ENCODE results near the gene N4BP3.
"Not testable (repeated sequence)": the region's sequence is repeated elsewhere in the genome, so short reads cannot be mapped to it uniquely, and the experiment has no call there.

Gene N4BP3

DNA sequence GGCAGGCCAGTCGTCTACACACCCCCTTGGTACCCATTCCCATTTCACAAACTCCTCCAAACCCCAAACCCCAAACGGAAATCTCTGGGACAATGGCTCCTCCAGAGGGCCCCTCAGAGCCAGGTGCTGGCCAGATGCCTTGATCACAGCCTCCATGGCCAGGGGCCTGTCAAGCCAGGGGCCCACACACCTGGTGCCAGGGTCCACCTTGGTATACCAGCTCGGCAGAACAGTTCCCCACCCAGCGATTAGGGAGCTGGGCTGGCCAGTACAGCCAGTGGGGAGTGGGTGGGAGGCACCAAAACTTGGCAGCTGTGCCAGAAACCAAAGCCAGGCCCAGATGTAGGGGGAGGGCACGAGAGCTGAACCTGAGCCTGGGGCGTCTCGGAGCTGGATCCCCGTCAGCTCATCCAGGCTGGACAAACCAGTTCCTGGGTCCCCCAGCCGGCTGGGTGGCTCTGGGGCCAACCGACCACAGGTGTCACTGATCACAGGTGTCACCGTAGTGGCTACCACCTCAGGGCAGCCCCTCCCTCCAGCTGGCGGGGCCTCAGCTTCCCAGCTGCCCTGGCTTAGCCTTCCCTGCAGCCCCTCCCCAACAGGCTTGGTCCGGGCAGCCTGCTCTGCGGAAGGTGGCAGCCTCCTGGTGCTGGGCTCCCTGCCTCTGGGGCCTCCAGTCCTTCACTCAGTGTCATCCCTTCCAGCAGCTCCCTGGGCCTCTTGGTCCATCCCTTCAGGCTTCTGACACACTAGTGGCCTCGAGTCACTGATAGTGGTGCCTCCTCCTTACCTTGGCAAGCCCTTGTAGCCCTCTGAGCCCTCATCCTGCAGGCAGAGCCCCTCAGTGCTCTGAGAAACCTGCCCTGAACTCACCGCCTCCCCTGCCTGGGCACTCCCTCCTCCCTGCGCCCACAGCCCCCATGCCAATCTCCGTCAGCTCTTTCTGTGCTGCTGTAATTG lies 10.9 kb downstream of the N4BP3 start:
- Mint-ChIP-seq H3K4me3 (no peak overlapping the region), H3K36me3 (peaks cover 74% of the 10 kb centered on the region), H3K4me1 (peaks cover 16% of the 10 kb centered on the region), H3K9me3 (no peaks in the 10 kb centered on the region), H3K27ac (peak overlapping the region; percentile 84)
- ATAC-seq (no peak), DNase-seq (ENCODE audit: low spot score in 2 of 2) (no peak)

DNA sequence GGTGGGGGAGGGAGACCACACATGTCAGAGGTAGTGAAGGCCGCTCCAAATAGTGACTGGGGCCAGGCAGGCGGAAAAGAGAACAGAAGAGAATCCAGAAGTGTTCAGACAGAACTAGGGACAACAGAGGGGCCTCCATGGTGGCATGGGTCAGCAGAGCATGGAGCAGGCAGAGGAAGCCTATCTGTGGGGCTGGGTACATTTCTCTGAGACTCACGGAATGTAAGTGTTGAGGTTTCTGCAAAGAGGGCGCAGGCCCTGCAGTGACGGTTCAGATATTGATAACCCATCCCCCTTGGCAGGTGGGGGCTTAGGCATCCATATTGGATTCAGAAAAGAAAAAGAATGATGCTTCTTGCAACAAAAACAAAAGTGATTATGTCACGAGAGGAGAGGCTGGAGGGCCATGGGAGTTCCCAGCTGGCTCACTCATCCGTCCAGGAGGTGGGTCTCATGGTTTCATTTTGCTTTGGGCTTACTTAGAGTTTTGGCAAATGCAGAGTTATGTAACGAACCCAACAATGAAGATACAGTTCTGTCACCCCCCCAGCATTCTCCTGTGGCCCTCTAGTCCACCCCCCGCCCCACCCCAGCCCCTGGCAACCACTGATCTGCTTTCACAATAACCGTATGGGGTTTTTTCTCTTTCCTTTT lies 12.0 kb downstream of the N4BP3 start:
- Mint-ChIP-seq H3K4me1 (peaks cover 15% of the 10 kb centered on the region), H3K9me3 (no peaks in the 10 kb centered on the region), H3K4me3 (no peak overlapping the region), H3K36me3 (peaks cover 73% of the 10 kb centered on the region), H3K27ac (peak overlapping the region; percentile 84)
- DNase-seq (ENCODE audit: low spot score in 2 of 2) = no peak
- ATAC-seq = no peak

DNA sequence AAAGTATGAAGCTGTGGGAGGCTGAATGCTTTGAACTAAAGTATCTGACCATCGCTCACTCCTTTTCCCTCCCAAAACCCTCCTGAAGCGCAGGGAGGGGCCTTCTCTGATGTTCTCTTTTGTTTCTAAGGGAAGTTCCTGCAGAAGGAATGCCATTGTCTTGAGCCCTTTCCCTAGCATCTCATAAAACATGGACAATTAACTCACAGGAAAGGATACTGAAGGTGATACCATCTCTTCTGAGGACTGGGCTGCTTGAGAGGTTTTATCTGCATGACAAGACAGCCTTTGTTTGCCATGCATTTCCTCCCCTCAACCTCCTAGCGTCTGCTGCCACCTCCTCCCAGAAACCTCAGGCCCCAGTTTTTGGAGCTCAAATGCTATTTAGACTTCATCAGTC lies 13.2 kb downstream of the N4BP3 start:
- peaks cover 67% of the 10 kb centered on the region for H3K36me3 Mint-ChIP-seq
- peaks cover 13% of the 10 kb centered on the region for H3K4me1 Mint-ChIP-seq
- H3K4me3 Mint-ChIP-seq = no peak overlapping the region
- no peaks in the 10 kb centered on the region for H3K9me3 Mint-ChIP-seq
- no peak for ATAC-seq
- H3K27ac Mint-ChIP-seq = no peak overlapping the region
- DNase-seq (ENCODE audit: low spot score in 2 of 2) = no peak

DNA sequence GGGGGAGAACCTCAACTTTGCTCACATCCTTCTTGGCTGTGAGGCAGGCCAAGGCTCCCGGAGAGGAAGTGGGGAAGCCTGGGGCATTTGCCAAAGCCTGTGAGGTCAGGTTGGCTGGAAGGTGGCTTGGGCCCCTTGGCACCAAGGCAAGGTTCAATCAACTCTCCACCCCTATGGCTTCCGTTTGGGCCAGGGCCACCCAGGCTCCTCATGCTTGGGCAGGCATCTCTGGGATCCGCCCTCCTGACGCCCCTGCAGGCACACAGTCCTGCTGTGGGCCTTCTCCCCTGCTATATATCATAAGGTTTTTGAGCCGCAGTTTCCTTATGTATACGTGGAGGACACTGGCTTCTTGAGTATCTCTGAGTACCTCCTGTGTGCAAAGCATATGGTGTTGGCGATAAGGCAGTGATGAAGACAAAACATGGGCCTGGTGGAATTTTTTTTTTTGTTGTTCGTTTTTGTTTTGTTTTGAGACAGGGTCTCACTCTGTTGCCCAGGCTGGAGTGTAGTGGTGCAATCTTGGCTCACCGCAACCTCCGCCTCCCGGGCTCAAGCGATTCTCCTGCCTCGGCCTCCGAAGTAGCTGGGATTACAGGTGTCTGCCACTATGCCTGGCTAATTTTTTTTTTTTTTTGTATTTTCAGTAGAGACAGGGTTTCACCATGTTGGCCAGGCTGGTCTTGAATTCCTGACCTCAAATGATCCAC lies 14.1 kb downstream of the N4BP3 start:
- H3K4me3 Mint-ChIP-seq = not testable (repeated sequence)

DNA sequence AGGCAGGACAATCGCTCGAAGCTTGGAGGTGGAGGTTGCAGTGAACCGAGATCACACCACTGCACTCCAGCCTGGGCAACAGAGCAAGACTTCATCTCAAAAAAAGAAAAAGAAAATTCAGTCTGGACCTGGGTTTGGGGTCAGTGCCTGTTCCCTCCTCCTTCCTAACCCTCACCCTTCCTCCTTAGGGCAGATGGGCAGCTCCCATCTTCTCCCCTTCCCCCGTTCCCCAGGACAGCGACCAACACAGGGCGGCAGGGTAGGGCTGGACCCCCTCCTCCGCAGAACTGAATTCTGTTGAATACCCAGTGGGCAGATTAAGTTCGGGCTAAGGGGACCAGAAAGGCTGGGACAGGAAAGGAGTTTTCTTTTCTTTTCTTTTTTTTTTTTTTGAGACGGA lies 16.0 kb downstream of the N4BP3 start:
- DNase-seq (ENCODE audit: low spot score in 2 of 2) (no peak), ATAC-seq (no peak)
- Mint-ChIP-seq H3K4me3 (no peak overlapping the region), H3K36me3 (peaks cover 54% of the 10 kb centered on the region), H3K27ac (peak overlapping the region; percentile 70), H3K9me3 (no peaks in the 10 kb centered on the region), H3K4me1 (peaks cover 10% of the 10 kb centered on the region)

More for the DNA sequence above, 14.1 kb downstream of the N4BP3 start:
- Mint-ChIP-seq H3K4me1 (peaks cover 18% of the 10 kb centered on the region), H3K36me3 (peaks cover 63% of the 10 kb centered on the region)
- not testable (repeated sequence) for DNase-seq (ENCODE audit: low spot score in 2 of 2); ATAC-seq; H3K27ac Mint-ChIP-seq; H3K9me3 Mint-ChIP-seq

DNA sequence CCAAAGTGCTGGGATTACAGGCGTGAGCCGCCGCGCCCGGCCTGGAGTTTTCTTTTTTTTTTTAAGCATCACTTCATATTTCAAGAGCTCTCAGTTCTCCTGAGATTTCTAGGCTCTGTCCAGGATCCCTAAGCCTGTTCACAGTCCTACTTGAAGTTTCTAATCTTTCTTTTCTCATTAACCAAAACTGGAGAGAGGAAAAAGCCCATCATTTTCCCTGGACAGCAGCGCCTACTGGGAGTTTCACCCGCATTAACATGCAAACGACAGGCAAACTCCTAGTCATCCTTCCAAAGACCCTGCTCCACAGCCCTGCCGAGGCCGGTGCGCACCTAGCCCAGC lies 16.9 kb downstream of the N4BP3 start:
- Mint-ChIP-seq H3K4me3 (peak overlapping the region; percentile 71), H3K36me3 (peaks cover 51% of the 10 kb centered on the region), H3K27ac (peak overlapping the region; percentile 29), H3K4me1 (peaks cover 10% of the 10 kb centered on the region)
- ATAC-seq; H3K9me3 Mint-ChIP-seq; DNase-seq (ENCODE audit: low spot score in 2 of 2): not testable (repeated sequence)

DNA sequence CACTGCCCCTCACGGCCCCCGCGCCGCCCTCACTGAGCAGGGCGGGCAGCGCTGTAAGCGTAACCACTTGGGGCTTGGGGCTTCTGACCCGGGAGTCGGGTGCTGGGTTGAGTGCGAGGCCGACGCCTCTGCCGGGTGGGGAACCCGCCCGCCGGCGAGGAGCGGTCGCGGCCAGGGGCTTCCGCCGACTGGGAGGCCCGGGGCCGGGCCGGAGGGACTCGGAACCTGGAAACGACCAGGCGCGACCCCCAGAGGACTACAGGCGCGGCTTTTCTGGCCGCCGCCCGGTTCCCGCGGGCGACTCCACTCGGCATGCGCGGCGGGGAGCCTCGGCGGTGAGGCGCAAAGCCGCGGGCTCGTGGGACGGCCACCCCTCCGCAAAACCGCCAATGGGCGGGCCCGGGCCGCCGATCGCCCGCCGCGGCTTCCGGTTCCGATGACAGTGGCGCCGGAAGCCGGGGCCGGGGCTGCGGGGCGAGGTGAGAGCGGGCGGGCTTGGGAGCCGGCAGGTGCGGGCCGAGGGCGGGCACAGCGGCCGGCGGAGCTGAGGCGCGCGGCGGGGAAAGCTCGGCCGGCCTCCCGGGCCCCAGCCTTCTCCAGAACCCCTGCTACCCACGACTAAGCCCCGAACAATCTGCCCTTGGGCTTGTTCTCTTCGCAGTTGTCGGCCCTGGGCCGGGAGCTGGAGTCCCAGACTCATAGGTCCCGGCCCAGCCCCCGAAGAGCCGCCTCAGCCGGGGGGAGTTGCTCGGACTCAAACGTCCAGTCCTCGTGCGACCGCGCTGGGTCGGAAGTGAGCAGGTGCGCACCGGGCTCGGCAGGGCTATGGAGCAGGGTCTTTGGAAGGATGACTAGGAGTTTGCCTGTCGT lies 17.5 kb downstream of the N4BP3 start, which contains the start of gene RMND5B:
Gene RMND5B (plus strand): TSS at position 439 of the 870 bp plus-strand sequence. CDS start 7,106 bp downstream, outside the sequence.
- Mint-ChIP-seq H3K36me3 (peaks cover 55% of the 10 kb centered on the region), H3K9me3 (no peaks in the 10 kb centered on the region), H3K27ac (peak within 1 kb of the TSS; percentile 61), H3K4me3 (peak within 1 kb of the TSS; percentile 71), H3K4me1 (peaks cover 10% of the 10 kb centered on the region)
- ATAC-seq (peak; percentile 90), DNase-seq (ENCODE audit: low spot score in 2 of 2) (peak; percentile 74 to 89)

DNA sequence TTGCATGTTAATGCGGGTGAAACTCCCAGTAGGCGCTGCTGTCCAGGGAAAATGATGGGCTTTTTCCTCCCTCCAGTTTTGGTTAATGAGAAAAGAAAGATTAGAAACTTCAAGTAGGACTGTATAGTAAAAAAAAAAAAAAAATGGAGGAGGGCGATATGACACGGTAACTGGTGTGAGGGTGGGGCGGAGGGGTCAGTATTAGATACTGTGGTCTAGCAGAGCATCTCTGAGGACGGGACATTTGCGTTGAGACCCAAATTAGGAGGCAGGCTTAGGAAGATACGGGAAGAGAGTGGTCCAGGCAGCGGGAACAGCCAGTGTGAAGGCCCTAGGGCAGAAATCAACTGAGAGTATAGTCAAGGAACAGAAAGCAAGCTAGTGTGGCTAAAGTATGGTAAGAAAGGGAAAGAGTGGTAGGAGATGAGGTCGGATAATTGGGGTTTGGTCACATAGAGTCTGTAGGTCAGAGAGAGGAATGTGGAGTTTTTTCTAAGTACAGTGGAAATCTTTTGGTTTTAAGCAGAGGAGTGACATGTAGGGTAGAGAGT lies 18.2 kb downstream of the N4BP3 start:
- Mint-ChIP-seq H3K36me3 (peaks cover 59% of the 10 kb centered on the region), H3K27ac (peak overlapping the region; percentile 61), H3K4me3 (peak overlapping the region; percentile 71), H3K9me3 (no peaks in the 10 kb centered on the region), H3K4me1 (peaks cover 12% of the 10 kb centered on the region)
- DNase-seq (ENCODE audit: low spot score in 2 of 2) (no peak), ATAC-seq (no peak)

DNA sequence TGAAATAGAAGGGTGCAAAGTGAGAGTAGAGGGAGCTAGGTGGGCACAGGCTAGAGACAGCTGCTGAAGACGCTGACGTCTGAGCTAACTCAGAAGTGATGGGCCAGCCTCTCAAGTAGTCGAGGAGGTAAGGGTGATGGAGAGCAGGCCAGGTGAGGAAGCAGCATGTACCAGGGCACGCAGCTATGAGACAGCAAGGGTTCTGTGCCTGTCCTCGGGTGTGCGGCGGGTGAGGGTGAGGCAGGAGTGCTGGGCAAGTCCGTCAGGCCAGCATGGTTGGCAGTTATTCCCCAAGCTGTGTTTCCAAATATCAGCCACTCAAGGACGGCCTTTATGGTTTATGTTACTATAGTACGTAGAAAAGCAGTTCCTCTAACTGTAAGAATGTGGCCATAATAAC lies 23.7 kb downstream of the N4BP3 start:
- ATAC-seq = no peak
- H3K4me3 Mint-ChIP-seq = no peak overlapping the region

DNA sequence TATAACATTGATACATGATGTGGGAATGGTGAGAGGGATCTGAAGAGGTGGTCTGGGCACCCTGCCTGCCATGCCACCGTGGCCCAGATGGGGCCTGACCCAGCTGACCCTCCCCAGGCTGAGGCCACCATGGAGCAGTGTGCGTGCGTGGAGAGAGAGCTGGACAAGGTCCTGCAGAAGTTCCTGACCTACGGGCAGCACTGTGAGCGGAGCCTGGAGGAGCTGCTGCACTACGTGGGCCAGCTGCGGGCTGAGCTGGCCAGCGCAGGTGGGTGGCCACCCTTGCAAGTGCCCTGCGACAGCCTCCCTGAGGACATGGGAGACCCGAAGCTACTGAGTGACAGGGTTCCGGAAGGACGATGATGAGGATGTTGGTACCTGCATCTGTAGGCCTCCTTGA lies 24.7 kb downstream of the N4BP3 start:
- no peak overlapping the region for H3K27ac Mint-ChIP-seq
- peaks cover 7% of the 10 kb centered on the region for H3K4me1 Mint-ChIP-seq

More for the DNA sequence above, 23.7 kb downstream of the N4BP3 start:
- H3K9me3 Mint-ChIP-seq = no peaks in the 10 kb centered on the region
- H3K4me1 Mint-ChIP-seq = peaks cover 7% of the 10 kb centered on the region
- DNase-seq (ENCODE audit: low spot score in 2 of 2) = no peak
- H3K36me3 Mint-ChIP-seq = peaks cover 65% of the 10 kb centered on the region
- H3K27ac Mint-ChIP-seq = peak overlapping the region; percentile 33

DNA sequence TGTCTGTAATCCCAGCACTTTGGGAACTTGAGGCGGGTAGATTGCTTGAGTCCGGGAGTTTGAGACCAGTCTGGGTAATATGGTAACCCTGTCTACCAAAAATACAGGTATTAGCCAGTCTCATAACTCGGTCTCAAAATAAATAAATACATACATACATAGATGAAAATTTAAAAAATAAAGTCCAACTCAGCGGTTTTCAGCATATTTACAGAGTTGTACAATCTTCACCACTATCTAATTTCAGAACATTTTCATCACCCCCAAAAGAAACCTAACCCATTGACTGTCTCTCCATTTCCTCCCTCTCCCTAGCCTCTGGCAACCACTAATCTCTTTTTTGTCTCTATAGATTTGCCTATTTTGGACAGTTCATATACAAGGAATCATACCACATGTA lies 28.2 kb downstream of the N4BP3 start:
- peaks cover 13% of the 10 kb centered on the region for H3K4me1 Mint-ChIP-seq
- no peaks in the 10 kb centered on the region for H3K9me3 Mint-ChIP-seq
- H3K36me3 Mint-ChIP-seq = peaks cover 87% of the 10 kb centered on the region
- H3K27ac Mint-ChIP-seq = no peak overlapping the region
- H3K4me3 Mint-ChIP-seq = no peak overlapping the region
- DNase-seq (ENCODE audit: low spot score in 2 of 2) (no peak), ATAC-seq (no peak)

More for the DNA sequence above, 24.7 kb downstream of the N4BP3 start:
- Mint-ChIP-seq H3K9me3 (no peaks in the 10 kb centered on the region), H3K4me3 (no peak overlapping the region), H3K36me3 (peaks cover 74% of the 10 kb centered on the region)
- ATAC-seq (no peak), DNase-seq (ENCODE audit: low spot score in 2 of 2) (no peak)

DNA sequence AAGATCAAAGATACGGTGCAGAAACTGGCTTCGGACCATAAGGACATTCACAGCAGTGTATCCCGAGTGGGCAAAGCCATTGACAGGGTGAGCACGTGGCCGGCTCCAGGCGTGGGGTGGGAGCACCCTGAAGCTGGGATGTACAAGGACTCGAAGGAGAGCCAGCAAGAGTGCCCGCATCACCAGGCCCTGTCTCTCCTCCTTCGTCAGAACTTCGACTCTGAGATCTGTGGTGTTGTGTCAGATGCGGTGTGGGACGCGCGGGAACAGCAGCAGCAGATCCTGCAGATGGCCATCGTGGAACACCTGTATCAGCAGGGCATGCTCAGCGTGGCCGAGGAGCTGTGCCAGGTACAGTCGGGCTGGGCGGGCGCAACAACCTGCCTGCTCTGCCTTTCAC lies 29.3 kb downstream of the N4BP3 start:
- peaks cover 11% of the 10 kb centered on the region for H3K4me1 Mint-ChIP-seq
- H3K4me3 Mint-ChIP-seq = no peak overlapping the region
- H3K9me3 Mint-ChIP-seq = no peaks in the 10 kb centered on the region
- DNase-seq (ENCODE audit: low spot score in 2 of 2) = no peak
- H3K36me3 Mint-ChIP-seq = peaks cover 98% of the 10 kb centered on the region
- no peak for ATAC-seq
- peak overlapping the region; percentile 26 for H3K27ac Mint-ChIP-seq

DNA sequence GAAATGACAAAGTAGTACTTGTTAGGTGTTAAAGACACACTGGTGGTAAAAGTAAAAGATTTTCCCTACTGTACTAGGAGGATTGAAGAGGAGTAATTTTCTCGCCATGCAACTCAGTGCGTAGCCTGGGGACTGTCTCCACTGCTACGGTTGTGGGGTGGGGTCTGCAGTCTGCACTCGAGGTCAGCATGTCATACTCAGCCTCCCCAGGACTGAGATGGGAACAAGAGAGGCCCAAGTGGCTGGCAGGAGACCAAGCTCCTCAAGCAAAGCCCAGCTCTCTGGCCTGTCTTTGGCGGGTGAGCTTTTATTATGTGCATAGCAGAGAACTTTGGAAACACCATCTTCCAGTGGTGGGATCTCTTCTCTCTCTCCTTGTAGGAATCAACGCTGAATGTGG lies 29.9 kb downstream of the N4BP3 start:
- peaks cover 100% of the 10 kb centered on the region for H3K36me3 Mint-ChIP-seq
- H3K9me3 Mint-ChIP-seq = no peaks in the 10 kb centered on the region
- no peak for ATAC-seq
- H3K4me1 Mint-ChIP-seq = peaks cover 17% of the 10 kb centered on the region
- H3K4me3 Mint-ChIP-seq = no peak overlapping the region
- peak overlapping the region; percentile 26 for H3K27ac Mint-ChIP-seq
- DNase-seq (ENCODE audit: low spot score in 2 of 2) = no peak

DNA sequence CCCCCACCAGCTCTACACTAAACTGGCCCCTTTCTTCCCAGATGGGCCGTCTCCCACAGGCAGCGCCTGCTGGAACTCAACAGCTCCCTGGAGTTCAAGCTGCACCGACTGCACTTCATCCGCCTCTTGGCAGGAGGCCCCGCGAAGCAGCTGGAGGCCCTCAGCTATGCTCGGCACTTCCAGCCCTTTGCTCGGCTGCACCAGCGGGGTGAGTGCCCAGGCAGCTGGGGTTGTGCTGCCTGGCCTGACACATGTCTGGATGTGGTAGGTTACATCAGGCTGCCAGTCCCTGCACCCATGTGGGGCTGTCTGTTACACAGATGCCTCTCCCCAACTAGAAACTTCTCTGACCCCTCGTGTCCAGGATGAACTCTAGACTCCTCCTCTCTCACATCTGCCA lies 30.6 kb downstream of the N4BP3 start:
- H3K36me3 Mint-ChIP-seq = peaks cover 100% of the 10 kb centered on the region
- DNase-seq (ENCODE audit: low spot score in 2 of 2) (no peak), ATAC-seq (no peak)
- H3K27ac Mint-ChIP-seq = no peak overlapping the region
- no peaks in the 10 kb centered on the region for H3K9me3 Mint-ChIP-seq
- peaks cover 24% of the 10 kb centered on the region for H3K4me1 Mint-ChIP-seq
- no peak overlapping the region for H3K4me3 Mint-ChIP-seq
